Large intestine (tissue), 12 donors: Measurements from ENCODE around the gene SPATA31A3. TPM values are rescaled to one million over a fixed set of nuclear protein-coding genes. Genes with fewer than 3 reads are reported as not detected.
"Not testable (repeated sequence)": the region's sequence is repeated elsewhere in the genome, so short reads cannot be mapped to it uniquely, and the experiment has no call there.

Source experiments
- DNase-seq, 2 donors: peaks; one replicate each; pipeline versions ENCODE4 v3.0.0 to v3.0.0-alpha.2; 2013
- H3K27ac ChIP-seq: one replicate; pipeline ENCODE4 v1.5.1; 2013; ENCODE audit warnings: low read length
- H3K27me3 ChIP-seq: 2 replicates; pipeline ENCODE4 v1.6.1; 2013; ENCODE audit warnings: low read length; ENCODE audit not compliant: control insufficient read depth, insufficient read depth
- H3K36me3 ChIP-seq: 2 replicates; pipeline ENCODE4 v1.6.1; 2013; ENCODE audit warnings: low read length; ENCODE audit not compliant: control insufficient read depth, insufficient read depth
- H3K4me1 ChIP-seq: one replicate; pipeline ENCODE4 v1.6.1; 2013; ENCODE audit warnings: low read length; ENCODE audit not compliant: control insufficient read depth, insufficient read depth
- H3K4me3 ChIP-seq: one replicate; pipeline ENCODE4 v1.5.1; 2013; ENCODE audit warnings: low read length
- H3K9me3 ChIP-seq: one replicate; pipeline ENCODE4 v1.6.1; 2013; ENCODE audit warnings: mild to moderate bottlenecking, low read depth, low read length, moderate library complexity; ENCODE audit not compliant: control insufficient read depth
- WGBS: methylation state at CpG from one replicate; pipeline ENCODE4 v1.1.5; 2013; ENCODE audit warnings: low lambda C conversion rate; ENCODE audit not compliant: insufficient coverage; 5-methylcytosine and 5-hydroxymethylcytosine counted together
- long read RNA-seq, 11 donors: transcript quantifications; one replicate each; lab custom pipeline, GENCODE V29; 2026
- polyA plus RNA-seq: library from polyadenylated mRNA; unstranded; fragments of 120-200 nt; gene quantifications from one replicate; pipeline ENCODE4 v1.2.1, GENCODE V29; 2013

The SPATA31A3 gene
- not detected for polyA plus RNA-seq
- long read RNA-seq, donor 1: 0 reads
- long read RNA-seq, donor 2: 0 reads
- long read RNA-seq, donor 3: 0 reads
- long read RNA-seq, donor 4: 0 reads
- long read RNA-seq, donor 5: 0 reads
- long read RNA-seq, donor 6: 0 reads
- long read RNA-seq, donor 7: 0 reads
- long read RNA-seq, donor 8: 0 reads
- long read RNA-seq, donor 9: 0 reads
- long read RNA-seq, donor 10: 0 reads
- long read RNA-seq, donor 11: 0 reads

DNA sequence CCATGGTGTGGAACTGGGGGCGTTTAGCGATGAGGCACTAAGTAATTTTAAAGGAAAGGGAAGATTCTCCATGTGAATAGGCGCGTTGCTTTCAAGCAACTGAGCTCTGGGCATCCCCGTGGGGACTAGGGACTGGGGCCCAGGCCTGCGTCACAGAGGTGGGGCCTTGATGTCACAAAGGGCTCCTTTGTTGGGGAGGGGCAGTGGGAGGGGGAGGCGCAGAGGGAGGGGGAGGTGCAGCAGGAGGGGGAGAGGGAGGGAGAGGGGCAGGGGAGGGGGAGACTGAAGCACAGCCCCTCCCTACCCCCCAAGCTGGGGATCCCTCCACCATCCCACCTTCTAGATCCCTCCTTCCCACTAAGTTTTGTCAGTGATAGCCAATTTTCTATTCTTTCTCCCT, at the start of gene SPATA31A3:
SPATA31A3 (minus strand) TSS at position 101 of the 400 bp plus-strand sequence; CDS start at position 72, 29 bp downstream.
- H3K27me3 ChIP-seq, H3K4me1 ChIP-seq, H3K36me3 ChIP-seq, H3K9me3 ChIP-seq, H3K27ac ChIP-seq, H3K4me3 ChIP-seq, DNase-seq: not testable (repeated sequence)
- WGBS: no CpG with 5 or more reads among the region's 7 CpGs

DNA sequence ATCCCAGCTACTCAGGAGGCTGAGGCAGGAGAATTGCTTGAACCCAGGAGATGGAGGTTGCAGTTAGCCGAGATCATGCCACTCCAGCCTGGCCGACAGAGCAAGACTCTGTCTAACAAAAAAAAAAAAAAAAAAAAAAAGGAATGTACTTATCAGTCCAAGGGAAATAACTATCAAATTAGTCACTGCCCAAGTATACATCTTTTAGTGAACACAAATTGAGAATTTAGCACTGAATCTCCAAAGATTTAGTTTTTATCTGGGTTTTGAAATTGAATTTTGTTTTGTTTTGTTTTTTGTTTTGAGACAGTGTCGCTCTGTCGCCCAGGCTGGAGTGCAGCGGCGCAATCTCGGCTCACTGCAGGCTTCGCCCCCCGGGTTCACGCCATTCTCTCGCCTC, 39.8 kb downstream of the SPATA31A3 start:
- H3K4me1 ChIP-seq, H3K9me3 ChIP-seq, H3K4me3 ChIP-seq, H3K27ac ChIP-seq, H3K27me3 ChIP-seq, DNase-seq, H3K36me3 ChIP-seq: not testable (repeated sequence)
- no CpG with 5 or more reads among the region's 11 CpGs for WGBS

DNA sequence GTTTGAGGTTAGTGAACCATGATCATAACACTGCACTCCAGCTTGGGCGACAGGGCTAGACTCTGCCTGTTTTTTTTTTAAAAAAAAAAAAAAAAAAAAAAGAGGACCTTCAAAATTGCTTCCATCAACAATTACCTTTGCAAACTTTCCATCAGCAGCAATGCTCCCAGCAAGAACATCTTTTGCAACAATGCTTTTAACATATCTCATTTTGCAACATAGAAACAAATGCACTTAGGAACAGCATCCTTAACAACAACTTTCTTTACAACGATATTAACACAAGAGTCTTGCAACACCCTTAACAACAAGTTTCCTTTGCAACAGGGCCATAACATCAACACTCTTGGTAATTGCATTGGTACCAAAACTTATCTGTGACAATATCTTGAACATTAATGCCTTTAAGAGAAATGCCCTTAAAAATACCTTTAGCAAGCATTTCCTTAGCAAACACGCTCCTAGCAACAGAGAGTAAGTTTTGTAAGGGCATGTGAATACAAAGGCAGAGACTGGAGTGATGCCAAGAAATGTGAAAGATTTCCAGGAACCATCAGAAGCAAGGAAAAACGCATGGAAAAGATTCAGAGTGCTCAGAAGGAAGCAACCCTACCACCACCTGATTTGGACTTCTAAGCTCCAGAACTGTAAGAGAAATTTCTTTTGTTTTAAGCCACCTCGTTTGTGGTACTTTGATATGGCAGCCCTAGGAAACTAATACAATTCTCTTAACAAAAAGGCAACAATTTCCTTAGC, 49.8 kb downstream of the SPATA31A3 start:
- H3K27ac ChIP-seq, H3K4me1 ChIP-seq, H3K27me3 ChIP-seq, H3K9me3 ChIP-seq, H3K4me3 ChIP-seq, H3K36me3 ChIP-seq: not testable (repeated sequence)
- WGBS: no CpG with 5 or more reads among the region's 5 CpGs
- peak in 1 of 2 donors; percentile 1 for DNase-seq

DNA sequence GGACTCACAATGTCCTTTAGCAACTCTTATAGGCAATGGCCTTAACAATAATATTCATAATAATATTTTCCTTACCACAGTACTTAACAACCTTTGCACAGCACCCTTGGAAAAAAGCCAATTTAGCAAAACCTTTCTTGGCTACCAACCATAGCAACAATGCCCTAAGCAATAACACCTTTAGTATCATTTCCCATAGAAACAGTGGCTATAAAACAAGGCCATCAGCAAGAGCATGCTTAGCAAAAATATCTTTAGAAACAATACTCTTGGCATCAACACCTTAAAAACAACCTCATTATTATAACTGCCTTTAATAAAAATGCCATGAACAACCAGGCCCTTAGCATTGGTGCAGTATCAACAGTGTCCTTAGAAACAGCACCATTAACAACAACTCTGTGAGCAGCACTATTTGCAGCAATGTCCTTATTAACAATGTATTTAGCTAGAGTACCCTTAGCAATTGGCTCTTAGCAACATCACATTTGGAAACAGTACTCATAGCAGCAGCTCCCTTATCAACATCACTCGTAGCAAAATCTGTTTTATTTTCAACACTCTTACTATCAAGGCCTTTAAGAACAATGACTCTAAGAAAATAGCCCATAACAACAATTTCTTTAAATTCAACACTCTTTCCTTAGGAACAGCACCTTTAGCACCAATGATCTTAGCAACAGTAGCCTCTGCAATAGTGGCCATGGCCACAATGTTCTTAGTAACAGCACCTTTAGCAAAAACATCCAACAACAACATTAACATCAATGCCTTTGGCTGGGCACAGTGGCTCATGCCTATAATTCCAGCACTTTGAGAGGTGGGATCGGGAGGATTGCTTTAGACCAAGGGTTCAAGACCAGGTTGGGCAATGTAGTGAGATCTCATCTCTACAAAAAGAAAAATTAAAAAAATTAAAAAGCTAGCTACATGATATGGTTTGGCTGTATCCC, 52.2 kb downstream of the SPATA31A3 start:
- H3K27ac ChIP-seq: not testable (repeated sequence)

DNA sequence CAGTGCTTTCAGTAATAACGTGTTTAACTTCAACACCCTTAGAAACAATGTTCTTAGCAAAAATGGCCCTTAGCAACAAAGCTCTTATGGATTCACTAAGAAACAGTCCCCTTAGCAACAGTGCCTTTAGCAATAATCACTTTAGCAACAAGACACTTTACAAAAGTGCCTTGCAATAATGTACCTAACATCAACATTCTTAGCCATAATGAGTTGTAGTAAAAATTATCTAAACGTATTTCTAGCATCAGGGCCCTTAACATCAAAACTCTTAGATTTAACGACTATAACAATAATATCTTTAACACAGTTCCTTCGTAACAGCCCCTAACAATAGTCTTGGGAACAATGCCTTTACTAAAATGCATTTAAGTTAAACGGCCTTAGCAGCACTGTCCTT, 54.0 kb downstream of the SPATA31A3 start:
- H3K27ac ChIP-seq, H3K36me3 ChIP-seq, H3K9me3 ChIP-seq, DNase-seq, H3K4me3 ChIP-seq, H3K27me3 ChIP-seq, H3K4me1 ChIP-seq: not testable (repeated sequence)
- 92% methylated on average over 3 of the region's 5 CpGs for WGBS

More for the DNA sequence above, 52.2 kb downstream of the SPATA31A3 start:
- no CpG with 5 or more reads among the region's 2 CpGs for WGBS
- H3K27me3 ChIP-seq, H3K4me3 ChIP-seq, H3K4me1 ChIP-seq, DNase-seq, H3K9me3 ChIP-seq, H3K36me3 ChIP-seq: not testable (repeated sequence)

DNA sequence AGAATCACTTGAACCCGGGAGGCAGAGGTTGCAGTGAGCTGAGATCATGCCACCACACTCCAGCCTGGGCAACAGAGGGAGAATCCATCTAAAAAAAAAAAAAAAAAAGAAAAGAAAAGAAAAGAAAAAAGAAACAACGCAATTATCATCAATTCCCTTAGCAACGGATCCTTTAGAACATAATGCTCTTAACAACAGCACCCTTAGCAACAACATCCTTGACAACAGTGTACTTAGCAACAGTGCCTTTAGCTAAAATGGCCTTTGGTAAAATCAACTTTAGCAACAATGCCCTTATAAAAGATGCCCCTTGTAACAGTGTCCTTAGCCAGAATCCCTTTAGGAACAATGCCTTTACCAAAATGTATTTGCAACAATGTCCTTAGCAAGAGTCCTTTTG, 54.7 kb downstream of the SPATA31A3 start:
- H3K9me3 ChIP-seq, H3K4me1 ChIP-seq, H3K27me3 ChIP-seq, DNase-seq, H3K36me3 ChIP-seq, H3K27ac ChIP-seq, H3K4me3 ChIP-seq: not testable (repeated sequence)
- no CpG with 5 or more reads among the region's 3 CpGs for WGBS

Other genes with a start within 250 kb of the SPATA31A3 start
- 4.4 TPM for gene ZNF658, start 91.8 kb downstream of the SPATA31A3 start, polyA plus RNA-seq